Bronchial epithelial cell (primary cell): ENCODE data around the gene ANKRD55. TPM values are rescaled to one million over a fixed set of nuclear protein-coding genes. Genes with fewer than 3 reads are reported as not detected.

ENCODE experiments used
- DNase-seq: peaks from one replicate; pipeline ENCODE4 v3.0.0-alpha.2; 2010; ENCODE audit warnings: low read depth
- FAIRE-seq: peaks from 2 replicates; lab custom pipeline; 2011; peaks lifted over from hg19 to GRCh38; lab: Jason Lieb, UNC
- H3K27me3 ChIP-seq: 2 replicates; pipeline ENCODE4 v1.5.1; 2011; ENCODE audit warnings: low read length; ENCODE audit not compliant: control insufficient read depth, insufficient read depth
- H3K36me3 ChIP-seq: 2 replicates; pipeline ENCODE4 v1.5.1; 2011; ENCODE audit warnings: low read length; ENCODE audit not compliant: control insufficient read depth, insufficient read depth
- H3K4me3 ChIP-seq: 2 replicates; pipeline ENCODE4 v1.5.1; 2011; ENCODE audit warnings: mild to moderate bottlenecking, low read depth, low read length, control low read depth
- CTCF ChIP-seq: IDR thresholded peaks from 2 replicates; pipeline ENCODE4 v1.5.1; 2011; ENCODE audit warnings: mild to moderate bottlenecking, moderate library complexity, low read length, control low read depth, inconsistent platforms; ENCODE audit not compliant: insufficient read depth, severe bottlenecking
- total RNA-seq: library from RNA; depleted of rRNA; stranded (reverse); fragments of >200 nt; gene quantifications from 2 replicates; pipeline ENCODE4 v1.2.1, GENCODE V29; 2014

The ANKRD55 gene
- total RNA-seq, 1 donor from 2014 or later, result not detected

GRCh38 chr5:56195016-56195415, 38.1 kb downstream of the ANKRD55 start:
- FAIRE-seq (no peak), DNase-seq (no peak)
- no peaks in the 10 kb centered on the region for H3K36me3 ChIP-seq
- H3K27me3 ChIP-seq, result no peaks in the 10 kb centered on the region
- no peak overlapping the region for H3K4me3 ChIP-seq
- no peak for TF ChIP-seq CTCF

GRCh38 chr5:56192246-56192645, 40.9 kb downstream of the ANKRD55 start:
- Histone ChIP-seq H3K4me3 (no peak overlapping the region), H3K27me3 (no peaks in the 10 kb centered on the region), H3K36me3 (no peaks in the 10 kb centered on the region)
- FAIRE-seq (no peak), DNase-seq (no peak)
- TF ChIP-seq CTCF, result no peak

- no peaks in the 10 kb centered on the region for H3K36me3 ChIP-seq
- no peaks in the 10 kb centered on the region for H3K27me3 ChIP-seq
- no peak overlapping the region for H3K4me3 ChIP-seq
- no peak for TF ChIP-seq CTCF
- DNase-seq (no peak), FAIRE-seq (no peak)
Observed at GRCh38 chr5:56191656-56192055, 41.5 kb downstream of the ANKRD55 start.

GRCh38 chr5:56190497-56190896, 42.6 kb downstream of the ANKRD55 start:
- no peak for TF ChIP-seq CTCF
- DNase-seq (peak; percentile 87), FAIRE-seq (no peak)
- Histone ChIP-seq H3K4me3 (no peak overlapping the region), H3K27me3 (no peaks in the 10 kb centered on the region), H3K36me3 (no peaks in the 10 kb centered on the region)

- peak; percentile 26 for DNase-seq
- no peak overlapping the region for H3K4me3 ChIP-seq
- no peaks in the 10 kb centered on the region for H3K27me3 ChIP-seq
- H3K36me3 ChIP-seq, result no peaks in the 10 kb centered on the region
- TF ChIP-seq CTCF, result no peak
- FAIRE-seq, result no peak
Observed at GRCh38 chr5:56185768-56186311, 47.3 kb downstream of the ANKRD55 start.

GRCh38 chr5:56183506-56183905, 49.6 kb downstream of the ANKRD55 start:
- no peak for TF ChIP-seq CTCF
- H3K4me3 ChIP-seq, result no peak overlapping the region
- DNase-seq (peak; percentile 98), FAIRE-seq (peak; percentile 50)
- no peaks in the 10 kb centered on the region for H3K36me3 ChIP-seq
- H3K27me3 ChIP-seq, result no peaks in the 10 kb centered on the region
